Neutrophil (primary cell): Measurements from ENCODE around the gene DCC.

ENCODE experiments used
- H3K27ac ChIP-seq: fragments of 200-600 bp; sonication (generic); 2 replicates; pipeline ENCODE4 v1.5.1; 2016; ENCODE audit warnings: mild to moderate bottlenecking, moderate library complexity
- H3K27me3 ChIP-seq: fragments of 200-600 bp; sonication (generic); 2 replicates; pipeline ENCODE4 v1.6.0; 2016; ENCODE audit warnings: mild to moderate bottlenecking
- H3K36me3 ChIP-seq: fragments of 200-600 bp; sonication (generic); 2 replicates; pipeline ENCODE4 v1.5.1; 2017
- H3K4me1 ChIP-seq, 2 experiments: fragments of 200-600 bp in 1 of 2; sonication (generic) in 1 of 2; 1 replicate in 1 of 2; 2 replicates in 1 of 2; pipeline versions ENCODE4 v1.5.1 to v1.6.1; 2013 to 2016; ENCODE audit warnings: low read depth in 1 of 2, low read length in 1 of 2, mild to moderate bottlenecking in 1 of 2, moderate library complexity in 1 of 2; ENCODE audit not compliant: control insufficient read depth in 1 of 2, insufficient read depth in 1 of 2
- H3K4me3 ChIP-seq, 2 experiments: fragments of 200-600 bp in 1 of 2; sonication (generic) in 1 of 2; 1 replicate in 1 of 2; 2 replicates in 1 of 2; pipeline ENCODE4 v1.5.1; 2013 to 2016; ENCODE audit warnings: low read depth in 1 of 2, low read length in 1 of 2, mild to moderate bottlenecking in 1 of 2, moderate library complexity in 1 of 2
- H3K9me3 ChIP-seq: fragments of 200-600 bp; sonication (generic); 2 replicates; pipeline ENCODE4 v1.5.1; 2016
- TF ChIP-seq, protein P1 (sequence below): fragments of 200-600 bp; sonication (generic); IDR thresholded peaks from 2 replicates; pipeline ENCODE4 v1.5.1; 2016; ENCODE audit warnings: antibody characterized with exemption

Gene DCC

GRCh38 chr18:53147472-53147871 is 807.5 kb downstream of the DCC start:
- no peak overlapping the region for H3K4me3 ChIP-seq
- H3K9me3 ChIP-seq = no peaks in the 10 kb centered on the region
- H3K36me3 ChIP-seq = no peaks in the 10 kb centered on the region
- TF ChIP-seq, protein P1, sequence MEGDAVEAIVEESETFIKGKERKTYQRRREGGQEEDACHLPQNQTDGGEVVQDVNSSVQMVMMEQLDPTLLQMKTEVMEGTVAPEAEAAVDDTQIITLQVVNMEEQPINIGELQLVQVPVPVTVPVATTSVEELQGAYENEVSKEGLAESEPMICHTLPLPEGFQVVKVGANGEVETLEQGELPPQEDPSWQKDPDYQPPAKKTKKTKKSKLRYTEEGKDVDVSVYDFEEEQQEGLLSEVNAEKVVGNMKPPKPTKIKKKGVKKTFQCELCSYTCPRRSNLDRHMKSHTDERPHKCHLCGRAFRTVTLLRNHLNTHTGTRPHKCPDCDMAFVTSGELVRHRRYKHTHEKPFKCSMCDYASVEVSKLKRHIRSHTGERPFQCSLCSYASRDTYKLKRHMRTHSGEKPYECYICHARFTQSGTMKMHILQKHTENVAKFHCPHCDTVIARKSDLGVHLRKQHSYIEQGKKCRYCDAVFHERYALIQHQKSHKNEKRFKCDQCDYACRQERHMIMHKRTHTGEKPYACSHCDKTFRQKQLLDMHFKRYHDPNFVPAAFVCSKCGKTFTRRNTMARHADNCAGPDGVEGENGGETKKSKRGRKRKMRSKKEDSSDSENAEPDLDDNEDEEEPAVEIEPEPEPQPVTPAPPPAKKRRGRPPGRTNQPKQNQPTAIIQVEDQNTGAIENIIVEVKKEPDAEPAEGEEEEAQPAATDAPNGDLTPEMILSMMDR = no peak
- no peaks in the 10 kb centered on the region for H3K27me3 ChIP-seq
- H3K27ac ChIP-seq = no peak overlapping the region
- H3K4me1 ChIP-seq = no peaks in the 10 kb centered on the region

- no peak overlapping the region for H3K4me3 ChIP-seq
- H3K4me1 ChIP-seq = no peaks in the 10 kb centered on the region
- no peaks in the 10 kb centered on the region for H3K9me3 ChIP-seq
- H3K27me3 ChIP-seq = no peaks in the 10 kb centered on the region
- TF ChIP-seq, protein P1 = no peak
- no peaks in the 10 kb centered on the region for H3K36me3 ChIP-seq
- H3K27ac ChIP-seq = no peak overlapping the region
Observed at GRCh38 chr18:53148123-53148522, 808.1 kb downstream of the DCC start.

DNA sequence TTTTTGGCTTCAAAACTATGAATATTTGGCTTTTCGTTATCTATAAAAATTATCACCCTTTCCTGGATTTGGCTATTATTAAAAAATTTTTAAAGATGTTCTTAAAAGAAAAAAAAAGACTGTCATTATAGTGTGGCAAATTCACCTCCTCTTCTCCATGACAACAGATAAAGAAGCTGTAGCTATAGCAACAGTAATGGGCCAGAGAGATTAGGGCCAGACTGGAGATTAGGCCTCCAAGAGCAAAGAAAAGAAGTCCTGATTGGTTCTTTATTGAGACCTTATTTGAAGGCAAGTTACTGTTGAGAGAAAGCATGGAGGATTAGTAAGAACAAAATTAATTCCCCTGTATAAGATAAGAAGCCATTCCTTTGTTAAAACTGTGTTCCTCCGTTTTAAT is 812.5 kb downstream of the DCC start:
- Histone ChIP-seq H3K4me1 (no peaks in the 10 kb centered on the region), H3K27ac (no peak overlapping the region), H3K4me3 (no peak overlapping the region), H3K36me3 (no peaks in the 10 kb centered on the region), H3K27me3 (no peaks in the 10 kb centered on the region), H3K9me3 (no peaks in the 10 kb centered on the region)
- TF ChIP-seq, protein P1 = no peak

- H3K27me3 ChIP-seq = no peaks in the 10 kb centered on the region
- H3K36me3 ChIP-seq = no peaks in the 10 kb centered on the region
Observed at GRCh38 chr18:53153281-53153680, 813.3 kb downstream of the DCC start.

GRCh38 chr18:53153800-53154199 is 813.8 kb downstream of the DCC start:
- no peaks in the 10 kb centered on the region for H3K27me3 ChIP-seq
- no peak overlapping the region for H3K27ac ChIP-seq
- H3K4me3 ChIP-seq = no peak overlapping the region
- no peaks in the 10 kb centered on the region for H3K9me3 ChIP-seq
- H3K4me1 ChIP-seq = no peaks in the 10 kb centered on the region
- TF ChIP-seq, protein P1 = no peak
- no peaks in the 10 kb centered on the region for H3K36me3 ChIP-seq

More at GRCh38 chr18:53153281-53153680, 813.3 kb downstream of the DCC start:
- TF ChIP-seq, protein P1 = no peak
- no peak overlapping the region for H3K4me3 ChIP-seq
- H3K9me3 ChIP-seq = no peaks in the 10 kb centered on the region
- no peaks in the 10 kb centered on the region for H3K4me1 ChIP-seq
- no peak overlapping the region for H3K27ac ChIP-seq

- TF ChIP-seq, protein P1 = no peak
- Histone ChIP-seq H3K27ac (no peak overlapping the region), H3K4me3 (no peak overlapping the region)
Observed at GRCh38 chr18:53165770-53166169, 825.8 kb downstream of the DCC start.

More at GRCh38 chr18:53165770-53166169, 825.8 kb downstream of the DCC start:
- H3K9me3 ChIP-seq = no peaks in the 10 kb centered on the region
- no peaks in the 10 kb centered on the region for H3K36me3 ChIP-seq
- no peaks in the 10 kb centered on the region for H3K27me3 ChIP-seq
- H3K4me1 ChIP-seq = no peaks in the 10 kb centered on the region
